ENCODE results near the gene VDAC1.

Gene VDAC1

GRCh38 chr5:133928587-133929393 is 76.0 kb downstream of the VDAC1 start:
- TF ChIP-seq, protein P1, sequence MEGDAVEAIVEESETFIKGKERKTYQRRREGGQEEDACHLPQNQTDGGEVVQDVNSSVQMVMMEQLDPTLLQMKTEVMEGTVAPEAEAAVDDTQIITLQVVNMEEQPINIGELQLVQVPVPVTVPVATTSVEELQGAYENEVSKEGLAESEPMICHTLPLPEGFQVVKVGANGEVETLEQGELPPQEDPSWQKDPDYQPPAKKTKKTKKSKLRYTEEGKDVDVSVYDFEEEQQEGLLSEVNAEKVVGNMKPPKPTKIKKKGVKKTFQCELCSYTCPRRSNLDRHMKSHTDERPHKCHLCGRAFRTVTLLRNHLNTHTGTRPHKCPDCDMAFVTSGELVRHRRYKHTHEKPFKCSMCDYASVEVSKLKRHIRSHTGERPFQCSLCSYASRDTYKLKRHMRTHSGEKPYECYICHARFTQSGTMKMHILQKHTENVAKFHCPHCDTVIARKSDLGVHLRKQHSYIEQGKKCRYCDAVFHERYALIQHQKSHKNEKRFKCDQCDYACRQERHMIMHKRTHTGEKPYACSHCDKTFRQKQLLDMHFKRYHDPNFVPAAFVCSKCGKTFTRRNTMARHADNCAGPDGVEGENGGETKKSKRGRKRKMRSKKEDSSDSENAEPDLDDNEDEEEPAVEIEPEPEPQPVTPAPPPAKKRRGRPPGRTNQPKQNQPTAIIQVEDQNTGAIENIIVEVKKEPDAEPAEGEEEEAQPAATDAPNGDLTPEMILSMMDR (conservative IDR thresholded peaks at IDR 0.05; ENCODE audit: low read depth, low read length): no peak
- no peak overlapping the region for H3K4me3 ChIP-seq (ENCODE audit: low read length)
- DNase-seq (ENCODE audit: low read depth): no peak

DNA sequence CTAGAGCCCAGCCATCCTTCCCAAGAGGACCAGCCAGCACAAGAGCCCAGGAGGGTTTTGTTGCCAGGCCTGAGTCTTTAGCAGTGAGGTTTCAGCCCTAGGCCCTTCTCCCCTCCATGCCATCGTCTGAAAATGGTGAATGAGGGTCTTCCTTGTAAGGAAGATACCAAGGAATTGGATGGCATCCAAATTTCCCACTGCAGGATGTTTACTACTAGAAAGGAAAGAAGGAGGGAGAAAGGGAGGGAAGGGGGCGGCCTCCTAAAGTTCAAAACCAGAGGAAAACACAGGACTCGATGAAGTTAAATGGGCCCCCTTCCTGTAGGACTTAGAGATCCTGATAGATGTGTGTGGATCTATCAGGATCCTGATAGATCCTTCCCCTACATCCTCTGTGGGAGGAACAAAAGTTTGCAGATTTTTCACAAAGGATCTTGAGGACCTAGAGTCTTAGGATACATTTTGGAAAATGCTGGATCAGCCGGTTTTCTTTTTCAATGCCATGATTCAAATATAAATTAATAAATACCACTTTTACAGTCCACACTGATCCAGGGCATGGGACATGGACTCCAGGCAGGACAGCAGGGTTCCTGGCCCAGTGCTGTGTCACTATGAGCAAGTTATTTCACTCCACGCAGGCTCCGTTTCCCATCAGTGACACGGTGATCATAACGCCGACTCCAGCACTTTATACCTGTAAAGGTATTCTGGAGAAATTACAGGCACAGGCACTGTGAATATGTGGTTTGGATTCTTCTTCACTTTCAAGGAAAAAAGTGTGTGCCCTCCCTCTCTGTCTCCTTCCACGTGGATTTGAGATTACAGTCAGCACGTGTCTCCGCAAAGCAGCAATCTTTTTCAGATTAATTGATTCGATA is 77.2 kb downstream of the VDAC1 start:
- DNase-seq (ENCODE audit: low read depth): no peak
- TF ChIP-seq, protein P1 (conservative IDR thresholded peaks at IDR 0.05; ENCODE audit: low read depth, low read length): no peak
- no peak overlapping the region for H3K4me3 ChIP-seq (ENCODE audit: low read length)

DNA sequence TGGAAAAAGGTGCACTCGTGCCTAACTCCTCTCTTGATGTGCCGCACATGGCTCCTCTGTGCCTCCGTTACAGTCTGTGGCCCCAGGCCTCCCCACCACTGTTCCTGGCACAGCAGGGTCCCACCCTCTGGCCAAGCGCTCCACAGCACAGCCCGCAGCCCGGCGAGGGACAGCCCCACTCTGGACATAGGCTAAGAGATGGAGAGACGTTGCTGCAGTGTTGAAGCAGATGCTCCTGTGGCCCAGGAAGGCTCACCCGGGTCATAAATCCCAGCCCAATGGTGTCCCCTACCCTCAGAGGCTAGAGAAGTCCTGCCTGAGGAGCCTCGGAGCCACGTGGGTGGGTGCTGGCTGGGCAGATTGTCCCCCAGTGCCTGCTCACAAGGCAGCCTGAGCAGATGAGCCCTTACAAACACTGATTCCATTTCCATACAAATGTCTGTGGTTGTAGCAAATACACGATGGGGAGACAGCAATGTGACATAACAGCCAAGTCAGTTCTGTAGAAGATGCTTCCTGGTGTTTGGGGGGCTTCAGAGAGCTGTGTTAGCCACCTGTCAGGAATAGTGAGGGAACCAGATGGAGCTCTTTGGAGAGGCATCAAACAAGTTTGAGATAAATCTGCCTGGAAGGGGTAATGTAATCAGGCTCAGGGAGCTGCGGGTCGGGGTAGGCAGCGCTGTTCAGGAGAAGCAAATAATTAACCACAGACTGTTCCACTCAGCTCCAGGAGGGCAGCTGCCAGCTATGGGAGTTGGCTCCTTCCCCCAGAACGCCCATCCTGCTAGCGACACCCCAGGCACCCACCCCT is 78.1 kb downstream of the VDAC1 start:
- DNase-seq (ENCODE audit: low read depth): no peak
- no peak overlapping the region for H3K4me3 ChIP-seq (ENCODE audit: low read length)
- TF ChIP-seq, protein P1 (conservative IDR thresholded peaks at IDR 0.05; ENCODE audit: low read depth, low read length): no peak

DNA sequence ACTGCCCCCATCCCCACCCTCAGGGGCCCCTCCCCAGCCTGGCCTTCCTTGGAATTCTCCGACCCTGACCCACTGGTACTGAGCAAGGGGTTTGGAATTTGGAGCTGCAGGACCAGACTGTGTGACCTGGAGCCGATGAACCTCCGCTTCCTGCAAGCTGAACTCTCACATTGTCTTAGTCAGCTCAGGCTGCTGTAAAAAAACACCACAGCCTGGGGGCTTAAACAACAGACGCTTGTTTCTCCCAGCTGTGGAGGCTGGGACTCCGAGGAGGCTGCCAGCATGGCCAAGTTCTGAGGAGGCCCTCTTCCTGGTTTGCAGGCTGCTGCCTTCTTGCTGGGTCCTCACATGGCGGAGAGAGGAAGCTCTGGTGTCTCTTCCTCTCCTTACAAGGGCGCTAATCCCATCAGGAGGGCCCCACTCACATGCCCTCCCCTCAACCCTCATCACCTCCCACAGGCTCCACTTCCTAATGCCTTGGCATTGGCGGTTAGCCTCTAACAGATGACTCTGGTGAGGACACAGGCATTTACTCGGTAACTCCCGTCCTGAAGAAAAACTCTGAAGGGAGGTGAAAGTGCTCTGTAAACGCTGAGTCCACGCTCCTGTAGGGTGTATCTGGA is 78.8 kb downstream of the VDAC1 start:
- DNase-seq (ENCODE audit: low read depth): no peak
- H3K4me3 ChIP-seq (ENCODE audit: low read length): no peak overlapping the region
- TF ChIP-seq, protein P1 (conservative IDR thresholded peaks at IDR 0.05; ENCODE audit: low read depth, low read length): no peak

DNA sequence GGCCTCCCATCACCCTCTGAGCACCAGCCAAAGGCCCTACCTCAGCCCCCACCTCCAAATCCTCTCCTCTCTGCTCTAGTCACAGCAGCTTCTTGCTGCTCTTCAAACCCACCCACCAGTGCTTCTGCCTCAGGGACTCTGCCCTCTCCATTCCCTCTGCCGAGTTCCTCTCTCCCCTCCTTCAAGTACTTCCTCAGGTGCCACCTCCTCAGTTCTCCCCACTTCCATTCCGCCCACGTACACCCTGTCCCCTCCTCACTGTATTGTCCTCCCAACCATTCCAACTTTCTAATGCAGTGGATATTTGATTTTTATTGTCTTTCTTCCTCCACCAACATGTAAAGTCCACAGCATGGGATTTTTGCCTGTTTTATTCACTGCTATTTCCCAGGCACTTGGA is 79.5 kb downstream of the VDAC1 start:
- no peak for DNase-seq (ENCODE audit: low read depth)
- H3K4me3 ChIP-seq (ENCODE audit: low read length): no peak overlapping the region
- TF ChIP-seq, protein P1 (conservative IDR thresholded peaks at IDR 0.05; ENCODE audit: low read depth, low read length): no peak

- H3K4me3 ChIP-seq (ENCODE audit: low read length): no peak overlapping the region
- DNase-seq (ENCODE audit: low read depth): no peak
- TF ChIP-seq, protein P1 (conservative IDR thresholded peaks at IDR 0.05; ENCODE audit: low read depth, low read length): no peak
Measured at GRCh38 chr5:133924221-133924920, 80.4 kb downstream of the VDAC1 start.
